ENCODE results near the gene ERMARD.

The ERMARD gene

DNA sequence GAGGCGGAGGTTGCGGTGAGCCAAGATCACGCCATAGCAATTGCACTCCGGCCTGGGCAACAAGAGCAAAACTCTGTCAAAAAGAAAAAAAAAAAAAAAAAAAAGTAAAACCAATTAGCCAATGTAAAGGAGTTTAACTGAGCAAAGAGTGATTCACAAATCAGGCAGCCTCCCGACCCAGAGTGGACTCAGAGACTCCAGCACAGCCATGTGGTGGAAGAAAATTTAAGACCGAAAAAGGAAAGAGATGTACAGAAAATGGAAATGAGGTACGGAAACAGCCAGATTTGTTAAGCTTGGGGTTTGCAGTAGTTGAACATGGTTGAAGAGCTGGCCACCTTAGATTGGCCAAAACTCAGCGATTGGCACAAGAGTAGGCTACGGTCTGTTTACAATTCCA lies 51.4 kb downstream of the ERMARD start:
- no peak for DNase-seq

DNA sequence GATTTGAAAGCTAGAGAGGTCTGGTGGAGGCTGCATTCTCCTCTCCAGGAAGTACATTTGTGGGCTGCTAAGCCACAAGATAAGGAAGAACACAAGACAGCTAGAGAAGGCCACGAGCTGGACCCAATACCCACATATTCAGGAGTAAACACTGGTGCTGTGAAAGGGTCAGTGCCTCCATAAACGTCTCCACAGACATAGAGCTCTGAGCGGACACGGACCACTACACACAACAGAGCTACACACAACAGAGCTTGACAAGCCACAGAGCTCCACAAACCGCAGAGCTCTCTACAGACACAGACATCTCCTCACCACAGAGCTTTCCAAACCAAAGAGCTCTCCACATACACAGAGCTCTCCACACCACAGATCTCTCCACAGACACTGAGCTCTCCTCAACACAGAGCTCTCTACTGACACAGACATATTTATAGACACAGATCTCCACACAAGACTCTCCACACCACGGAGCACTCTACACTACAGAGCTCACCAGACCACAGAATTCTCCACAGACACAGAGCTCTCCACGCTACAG lies 51.9 kb downstream of the ERMARD start:
- no peak for DNase-seq

DNA sequence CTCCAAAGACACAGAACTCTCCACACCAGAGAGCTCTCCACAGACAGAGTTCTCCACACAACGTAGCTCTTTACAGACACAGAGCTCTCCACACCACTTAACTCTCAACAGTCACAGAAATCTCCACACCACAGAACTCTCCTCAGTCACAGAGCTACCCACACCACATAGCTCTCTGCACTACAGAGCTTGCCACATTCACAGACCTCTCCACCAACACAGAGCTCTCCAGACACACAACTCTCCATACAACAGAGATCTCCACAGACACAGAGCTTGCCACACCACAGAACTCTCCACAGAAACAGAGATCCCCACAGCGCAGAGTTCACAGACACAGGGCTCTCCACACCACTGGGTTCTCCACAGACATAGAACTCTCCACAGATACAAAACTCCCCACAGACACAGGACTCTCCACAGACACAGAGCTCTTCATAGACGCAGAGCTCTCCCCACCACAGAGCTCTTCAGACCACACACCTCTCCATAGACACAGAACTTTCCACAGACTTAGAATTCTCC lies 52.5 kb downstream of the ERMARD start:
- DNase-seq, result no peak

DNA sequence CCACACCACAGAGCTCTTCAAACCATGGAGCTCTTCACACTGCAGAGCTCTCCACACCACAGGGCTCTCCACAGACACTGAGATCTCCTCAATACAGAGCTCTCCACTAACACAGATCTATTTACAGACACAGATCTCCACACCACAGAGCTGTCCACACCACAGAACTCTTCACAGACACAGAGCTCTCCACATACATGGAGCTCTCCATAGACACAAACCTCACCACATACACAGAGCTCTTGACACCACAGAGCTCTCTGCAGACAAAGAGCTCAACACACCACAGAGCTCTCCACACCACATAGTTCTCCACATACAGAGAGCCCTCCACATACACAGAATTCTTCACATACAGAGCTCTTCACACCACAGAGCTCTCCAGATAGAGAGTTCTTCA lies 53.0 kb downstream of the ERMARD start:
- DNase-seq, result no peak

DNA sequence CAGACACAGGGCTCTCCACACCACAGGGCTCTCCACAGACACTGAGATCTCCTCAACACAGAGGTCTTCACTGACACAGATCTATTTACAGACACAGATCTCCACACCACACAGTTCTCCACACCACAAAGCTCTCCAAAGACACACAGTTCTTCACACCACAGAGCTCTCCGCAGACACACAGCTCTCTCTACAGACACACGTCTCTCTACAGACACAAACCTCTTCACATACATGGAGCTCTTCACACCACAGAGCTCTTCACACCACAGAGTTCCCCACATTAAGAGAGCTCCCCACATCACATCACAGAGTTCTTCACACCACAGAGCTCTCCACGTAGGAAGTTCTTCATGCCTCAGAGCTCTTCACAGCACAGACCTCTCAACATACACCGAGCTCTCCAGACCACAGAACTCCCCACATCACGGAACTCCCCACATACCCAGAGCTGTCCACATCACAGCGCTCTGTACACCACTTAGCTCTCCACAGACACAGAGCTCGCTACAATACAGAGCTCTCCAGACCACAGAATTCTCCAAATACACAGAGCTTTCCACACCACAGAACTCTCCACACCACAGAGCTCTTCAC lies 53.9 kb downstream of the ERMARD start:
- DNase-seq, result no peak

DNA sequence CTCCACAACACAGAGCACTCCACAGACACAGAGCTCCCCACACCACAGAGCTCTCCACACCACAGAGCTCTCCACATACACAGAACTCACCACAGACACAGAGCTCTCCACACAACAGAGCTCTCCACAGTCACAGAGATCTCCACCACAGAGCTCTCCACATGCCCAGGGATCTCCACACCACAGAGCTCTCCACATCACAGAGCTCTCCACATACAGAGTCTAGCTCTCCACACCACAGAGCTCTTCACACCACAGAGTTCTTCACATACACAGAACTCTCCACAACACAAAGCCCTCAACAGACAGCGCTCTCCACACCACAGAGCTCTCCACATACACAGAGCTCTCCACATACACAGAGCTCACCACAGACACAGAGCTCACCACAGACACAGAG lies 55.3 kb downstream of the ERMARD start:
- no peak for DNase-seq

DNA sequence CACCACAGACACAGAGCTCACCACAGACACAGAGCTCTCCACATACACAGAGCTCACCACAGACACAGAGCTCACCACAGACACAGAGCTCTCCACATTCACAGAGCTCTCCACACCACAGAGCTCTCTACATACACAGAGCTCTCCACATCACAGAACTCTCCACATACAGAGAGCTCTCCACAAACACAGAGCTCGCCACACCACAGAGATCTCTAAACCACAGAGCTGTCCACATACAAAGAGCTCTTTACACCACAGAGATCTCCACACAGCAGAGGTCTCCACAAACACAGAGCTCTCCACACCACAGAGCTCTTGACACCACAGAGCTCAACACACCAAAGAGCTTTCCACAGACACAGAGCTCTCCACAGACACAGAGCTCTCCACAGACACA lies 55.8 kb downstream of the ERMARD start:
- no peak for DNase-seq

DNA sequence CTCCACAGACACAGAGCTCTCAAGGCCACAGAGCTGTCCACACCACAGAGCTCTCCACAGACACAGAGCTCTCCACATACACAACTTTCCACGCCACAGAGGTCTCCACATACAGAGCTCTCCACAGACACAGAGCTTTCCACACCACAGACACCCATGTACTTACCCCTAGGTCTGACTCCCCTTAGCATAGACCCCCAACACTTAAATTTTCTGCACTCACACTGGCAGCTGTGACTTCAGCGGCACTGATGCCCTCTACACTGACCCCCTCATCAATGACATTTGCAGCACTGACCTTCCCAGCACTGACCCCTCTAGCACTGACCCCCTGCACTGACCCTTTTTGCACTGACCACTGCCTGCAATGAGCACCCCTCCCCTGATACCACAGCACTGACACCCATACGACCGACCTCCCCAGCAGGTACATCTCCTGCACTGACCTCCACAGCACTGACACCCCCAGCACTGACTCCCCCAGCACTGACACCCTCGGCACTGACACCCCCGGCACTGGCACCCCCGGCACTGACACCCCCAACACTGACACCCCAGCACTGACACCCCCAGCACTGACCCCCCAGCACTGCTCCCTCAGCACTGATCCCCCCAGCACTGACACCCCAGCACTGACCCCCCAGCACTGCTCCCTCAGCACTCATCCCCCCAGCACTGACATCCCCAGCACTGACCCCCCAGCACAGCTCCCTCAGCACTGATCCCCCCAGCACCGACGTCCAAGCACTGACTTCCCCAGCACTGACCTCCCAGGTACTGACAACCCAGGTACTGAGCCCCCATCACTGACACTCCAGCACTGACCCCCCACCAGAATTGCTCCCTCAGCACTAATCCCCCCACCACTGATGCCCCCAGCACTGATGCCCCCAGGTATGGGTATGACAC lies 56.5 kb downstream of the ERMARD start:
- no peak for DNase-seq

DNA sequence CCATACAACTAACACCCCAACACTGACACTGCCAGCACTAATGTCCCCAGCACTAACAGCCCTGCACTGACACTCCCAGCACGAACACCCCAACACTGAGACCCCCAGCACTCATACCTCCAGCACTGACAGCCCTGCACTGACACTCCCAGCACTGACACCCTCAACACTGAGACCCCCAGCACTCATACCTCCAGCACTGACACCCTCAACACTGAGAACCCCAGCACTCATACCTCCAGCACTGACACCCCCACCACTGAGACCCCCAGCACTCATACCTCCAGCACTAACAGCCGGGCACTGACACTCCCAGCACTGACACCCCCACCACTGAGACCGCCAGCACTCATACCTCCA lies 57.2 kb downstream of the ERMARD start:
- DNase-seq, result no peak

DNA sequence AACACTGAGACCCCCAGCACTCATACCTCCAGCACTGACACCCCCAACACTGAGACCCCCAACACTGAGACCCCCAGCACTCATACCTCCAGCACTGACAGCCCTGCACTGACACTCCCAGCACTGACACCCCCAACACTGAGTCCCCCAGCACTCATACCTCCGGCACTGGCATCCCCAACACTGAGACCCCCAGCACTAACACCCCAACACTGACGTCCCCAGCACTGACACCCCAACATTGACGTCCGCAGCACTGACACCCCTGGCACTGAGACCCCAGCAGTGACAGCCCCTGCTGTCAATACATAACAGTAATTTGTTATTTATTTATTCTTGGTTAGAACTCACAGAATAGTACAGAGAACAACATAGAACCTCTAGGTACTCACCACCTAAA lies 58.0 kb downstream of the ERMARD start:
- DNase-seq, result no peak

DNA sequence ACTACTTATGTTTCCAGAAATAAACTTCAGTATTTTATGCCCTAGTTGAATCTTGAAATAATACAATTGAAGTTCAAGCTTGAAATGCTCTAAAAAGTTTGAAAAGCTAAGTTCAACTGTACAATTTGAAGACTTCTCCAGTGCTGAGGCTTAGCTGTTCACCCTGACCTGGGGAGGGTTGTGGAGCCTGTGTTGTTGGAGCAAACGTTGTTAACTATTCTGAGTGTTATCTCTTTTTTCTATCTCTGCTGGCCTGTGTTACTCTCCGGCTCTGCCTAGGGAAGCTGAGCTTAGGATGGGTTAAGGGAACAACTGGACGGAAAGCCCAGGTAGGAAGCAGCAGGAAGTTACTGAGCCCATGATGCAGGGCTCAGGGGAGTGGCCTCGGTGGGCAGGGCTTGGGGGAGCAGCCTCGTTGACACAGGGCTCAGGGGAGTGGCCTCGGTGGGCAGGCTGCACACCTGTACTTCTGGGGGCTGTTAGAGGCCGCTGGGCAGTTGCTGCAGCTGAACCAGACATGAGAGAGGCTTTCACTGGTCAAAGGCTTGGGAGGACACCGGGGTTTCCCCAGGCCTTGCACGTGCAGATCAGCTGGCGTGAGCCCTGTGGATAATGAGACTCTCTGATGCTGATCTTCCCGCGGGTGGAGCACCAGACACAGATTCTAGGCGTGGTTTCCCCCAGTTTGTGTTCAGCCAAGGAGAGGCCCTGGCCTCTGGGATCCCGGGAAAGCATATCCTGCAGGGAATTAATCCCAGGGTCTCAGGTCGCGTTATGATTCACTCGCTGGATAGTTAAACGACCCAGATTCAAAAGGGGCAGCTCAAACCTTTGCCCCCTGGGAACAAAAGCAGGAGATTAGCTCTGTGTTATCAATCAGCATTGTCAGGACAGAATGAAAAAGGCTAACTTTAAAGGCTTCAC lies 58.9 kb downstream of the ERMARD start:
- DNase-seq, result no peak

DNA sequence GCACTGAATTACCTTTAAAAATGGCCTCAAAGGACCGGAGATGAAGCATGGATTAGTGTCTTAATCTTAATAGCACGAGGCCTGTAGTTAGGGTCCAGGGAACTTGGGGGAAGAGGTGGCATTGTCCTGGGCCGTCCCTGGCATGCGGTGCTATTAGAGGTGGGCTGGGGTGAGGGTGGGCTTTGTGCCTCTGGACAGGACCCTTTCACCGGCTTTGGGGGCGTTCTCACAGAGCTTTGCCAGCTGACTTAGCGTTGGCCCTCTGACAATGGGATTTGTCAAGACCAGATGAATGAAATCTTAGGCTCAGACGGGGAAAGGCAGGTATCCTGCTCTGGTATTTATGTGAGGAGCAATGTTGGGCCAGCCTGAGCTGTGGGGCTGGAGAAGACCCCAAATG lies 59.6 kb downstream of the ERMARD start:
- DNase-seq, result no peak

DNA sequence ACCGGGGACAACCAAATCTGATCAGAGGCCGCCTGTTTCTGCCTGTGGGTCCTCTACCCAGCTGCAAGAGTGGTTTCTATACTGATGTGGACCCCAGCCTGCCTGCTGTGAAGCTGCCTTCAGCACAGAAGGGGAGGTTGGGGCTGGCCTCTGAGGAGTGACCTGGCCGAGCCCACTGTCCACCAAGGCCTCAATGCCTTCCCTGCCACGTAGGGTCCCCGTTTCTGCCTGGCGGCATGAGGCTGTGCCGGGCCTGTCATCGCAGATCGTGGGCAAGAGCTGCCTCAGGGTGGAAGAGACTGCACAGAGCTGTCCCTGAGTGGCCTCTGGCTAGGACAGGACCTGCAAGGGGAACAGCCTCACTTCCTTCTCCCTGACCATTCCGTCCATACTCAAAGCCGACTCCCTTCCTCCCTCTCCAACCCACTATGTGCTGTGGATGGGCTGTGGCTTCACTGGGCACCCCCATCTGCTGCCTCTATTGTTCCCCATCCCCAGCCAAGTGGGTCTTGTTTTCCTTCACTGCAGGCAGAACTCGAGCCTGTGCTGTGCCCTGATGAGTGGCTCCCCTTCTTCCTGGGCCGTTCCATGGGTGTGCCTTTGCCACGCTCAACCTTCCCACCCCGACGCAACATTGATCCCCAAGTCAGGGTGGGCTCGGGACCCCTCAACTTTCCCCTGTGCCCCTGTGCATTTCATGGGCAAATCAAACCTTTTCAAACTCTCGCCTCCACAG lies 60.3 kb downstream of the ERMARD start:
- DNase-seq, result no peak

DNA sequence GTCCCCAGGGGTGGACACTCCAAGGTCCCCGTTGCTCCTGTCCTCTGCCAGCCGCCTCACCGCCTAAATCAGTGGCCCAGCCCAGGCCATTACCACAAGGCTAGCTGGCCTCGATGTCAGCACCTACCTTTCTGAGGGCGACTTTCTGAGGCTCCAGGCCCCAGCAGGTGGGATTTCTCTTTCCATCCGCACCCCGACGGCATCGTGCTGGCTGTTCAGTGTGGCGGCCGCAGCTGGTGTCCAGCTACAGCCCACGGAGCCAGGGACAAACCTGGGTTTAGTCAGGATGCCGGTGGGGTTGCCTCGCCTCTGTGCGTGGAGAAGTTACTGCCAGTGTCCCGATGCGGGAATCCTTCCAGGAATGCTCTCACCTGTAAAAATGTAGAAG lies 60.8 kb downstream of the ERMARD start:
- no peak for DNase-seq

DNA sequence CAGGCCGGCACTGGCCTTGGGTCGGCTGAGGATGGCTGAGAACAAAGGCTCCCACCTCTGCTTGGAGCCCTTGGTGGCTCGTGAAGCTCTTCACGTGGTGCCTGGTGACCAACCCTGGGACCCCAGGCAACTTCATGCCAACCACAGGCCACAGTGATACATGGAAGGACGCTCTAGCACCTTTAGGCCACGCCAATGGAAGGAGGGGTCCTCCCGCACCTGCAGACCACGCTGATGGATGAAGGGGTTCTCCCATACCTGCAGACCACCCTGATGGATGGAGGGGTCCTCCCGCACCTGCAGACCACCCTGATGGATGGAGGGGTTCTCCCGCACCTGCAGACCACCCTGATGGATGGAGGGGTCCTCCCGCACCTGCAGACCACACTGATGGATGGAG lies 62.5 kb downstream of the ERMARD start:
- DNase-seq, result no peak

DNA sequence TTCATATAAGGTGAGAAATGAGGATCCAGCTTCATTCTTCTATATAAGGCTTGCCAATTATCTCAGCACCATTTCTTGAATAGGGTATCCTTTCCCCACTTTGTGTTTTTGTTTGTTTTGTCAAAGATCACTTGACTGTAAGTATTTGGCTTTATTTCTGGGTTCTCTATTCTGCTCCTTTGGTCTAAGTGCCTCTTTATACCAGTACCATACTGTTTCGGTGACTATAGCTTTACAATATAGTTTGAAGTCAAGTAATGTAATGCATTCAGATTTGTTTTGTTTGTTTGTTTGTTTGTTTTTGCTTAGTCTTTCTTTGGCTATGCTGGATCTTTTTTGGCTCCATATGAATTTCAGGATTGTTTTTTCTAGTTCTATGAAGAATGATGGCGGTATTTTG lies 64.6 kb downstream of the ERMARD start:
- DNase-seq, result no peak

DNA sequence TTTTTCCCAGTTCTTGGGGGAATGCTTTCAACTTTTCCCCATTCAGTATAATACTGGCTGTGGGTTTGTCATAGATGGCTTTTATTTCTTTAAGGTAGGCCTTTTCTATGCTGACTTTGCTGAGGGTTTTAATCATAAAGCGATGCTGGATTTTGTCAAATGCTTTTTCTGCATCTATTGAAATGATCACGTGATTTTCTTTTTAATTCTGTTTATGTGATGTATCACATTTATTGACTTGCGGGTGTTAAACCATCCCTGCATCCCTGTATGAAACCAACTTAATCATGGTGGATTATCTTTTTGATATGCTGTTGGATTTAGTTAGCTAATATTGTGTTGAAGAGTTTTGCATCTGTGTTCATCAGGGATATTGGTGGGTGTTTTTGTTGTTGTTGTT lies 65.6 kb downstream of the ERMARD start:
- no peak for DNase-seq

DNA sequence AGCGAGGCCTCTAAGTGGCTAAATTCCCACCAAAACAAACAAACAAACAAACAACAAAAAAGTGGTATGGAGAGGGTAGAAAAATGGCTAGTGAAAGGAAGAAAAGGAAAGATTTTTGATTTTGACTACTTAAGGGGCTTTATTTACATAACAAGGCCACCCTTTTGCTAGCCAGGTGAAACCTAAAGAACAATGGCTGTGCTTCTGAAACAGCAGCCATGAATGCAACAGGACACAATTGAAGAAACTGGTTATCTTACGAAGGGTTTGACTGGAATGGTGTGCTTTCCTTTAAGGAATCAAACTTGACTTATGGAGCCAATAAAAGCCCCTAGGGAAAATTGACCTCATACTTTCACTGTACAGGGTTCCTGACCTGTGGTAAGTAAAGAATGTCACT lies 68.9 kb downstream of the ERMARD start:
- DNase-seq, result no peak

DNA sequence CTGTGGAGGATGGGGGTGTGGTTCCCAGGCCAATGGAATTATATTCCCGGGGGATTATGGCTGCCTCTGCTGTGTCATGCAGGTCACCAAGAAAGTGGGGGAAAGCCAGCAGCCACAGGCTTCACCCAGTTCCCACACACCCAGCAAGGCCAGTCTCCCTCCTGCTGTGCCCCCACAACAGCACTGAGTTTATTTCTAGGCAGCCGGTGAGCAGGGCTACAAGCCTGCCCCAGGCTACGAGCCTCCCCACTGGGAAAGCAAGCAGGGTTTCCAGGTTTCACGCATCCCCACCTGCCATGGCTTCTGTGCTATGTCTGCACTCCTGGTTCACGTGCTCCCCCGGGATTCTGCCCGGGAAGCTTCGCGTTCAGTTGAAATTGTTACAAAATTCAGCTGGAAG lies 72.6 kb downstream of the ERMARD start:
- no peak for DNase-seq

DNA sequence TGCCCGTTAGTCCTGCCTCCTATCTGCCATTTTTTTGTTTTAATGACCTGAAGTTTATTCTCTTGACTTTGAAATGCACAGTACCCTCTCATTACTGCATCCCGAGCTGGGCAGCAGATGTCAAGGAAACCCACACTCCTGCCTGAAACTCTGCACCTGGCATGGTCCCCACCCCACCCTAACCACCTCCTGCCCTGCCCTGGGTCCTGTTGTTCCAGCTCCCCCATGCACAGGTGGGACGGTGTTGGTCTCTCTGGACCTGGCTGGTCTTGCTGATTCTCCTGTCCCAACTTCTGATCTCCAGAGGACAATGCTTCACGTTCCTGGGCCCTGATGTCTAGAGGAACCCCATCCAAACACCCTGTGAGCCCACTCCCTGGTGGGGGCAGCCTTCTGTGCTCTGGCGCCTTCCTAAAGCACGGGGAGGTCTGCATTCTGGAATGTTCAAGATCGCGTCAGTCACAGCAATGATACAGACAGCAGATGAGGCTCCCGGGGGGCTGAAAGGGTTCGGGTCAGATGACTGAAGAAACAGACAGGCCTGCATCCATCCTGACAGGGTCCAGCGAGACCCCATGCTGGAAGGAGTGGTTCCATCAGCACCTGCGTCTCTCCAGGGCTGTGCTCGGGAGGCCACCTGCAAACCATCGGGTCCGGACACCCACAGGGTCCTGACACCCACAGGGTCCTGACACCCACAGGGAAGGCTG lies 73.6 kb downstream of the ERMARD start:
- DNase-seq, result no peak

DNA sequence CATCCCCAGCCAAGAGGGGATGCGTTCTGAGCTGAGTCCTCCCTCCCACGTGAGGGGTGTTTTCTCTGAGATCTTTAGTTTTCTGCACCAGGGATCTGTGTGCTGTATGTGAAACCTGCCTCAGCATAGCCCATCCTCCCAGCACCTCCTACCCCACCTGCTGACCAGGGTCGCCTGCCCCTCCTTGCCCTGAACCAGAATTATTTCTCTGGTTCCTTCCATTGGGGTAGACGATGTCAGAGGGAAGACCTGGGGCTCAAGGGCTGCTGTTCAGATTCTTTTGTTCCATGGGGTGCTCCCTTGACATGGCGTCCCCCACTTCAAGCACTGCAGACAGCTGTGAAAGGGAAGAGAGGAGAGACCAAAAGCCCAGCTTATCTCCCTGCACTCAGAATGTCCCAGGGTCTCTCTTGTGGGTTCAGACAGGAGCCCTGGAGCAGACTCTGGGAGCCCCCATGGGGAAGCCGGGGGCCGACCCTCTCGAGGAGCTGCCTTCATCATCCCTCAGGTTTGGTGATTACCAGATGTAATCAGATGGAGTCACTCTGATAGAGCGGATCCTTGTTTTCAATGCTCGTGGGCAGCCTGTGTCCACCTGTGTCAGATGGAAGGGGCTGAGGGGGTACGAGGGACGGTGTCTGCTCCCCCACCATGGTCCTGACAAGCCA lies 74.3 kb downstream of the ERMARD start:
- no peak for DNase-seq
